ENCODE results near the gene TBL1X.

GRCh38 chrX:9737363-9737762 is 272.5 kb downstream of the TBL1X start:
- TF ChIP-seq, protein P1, sequence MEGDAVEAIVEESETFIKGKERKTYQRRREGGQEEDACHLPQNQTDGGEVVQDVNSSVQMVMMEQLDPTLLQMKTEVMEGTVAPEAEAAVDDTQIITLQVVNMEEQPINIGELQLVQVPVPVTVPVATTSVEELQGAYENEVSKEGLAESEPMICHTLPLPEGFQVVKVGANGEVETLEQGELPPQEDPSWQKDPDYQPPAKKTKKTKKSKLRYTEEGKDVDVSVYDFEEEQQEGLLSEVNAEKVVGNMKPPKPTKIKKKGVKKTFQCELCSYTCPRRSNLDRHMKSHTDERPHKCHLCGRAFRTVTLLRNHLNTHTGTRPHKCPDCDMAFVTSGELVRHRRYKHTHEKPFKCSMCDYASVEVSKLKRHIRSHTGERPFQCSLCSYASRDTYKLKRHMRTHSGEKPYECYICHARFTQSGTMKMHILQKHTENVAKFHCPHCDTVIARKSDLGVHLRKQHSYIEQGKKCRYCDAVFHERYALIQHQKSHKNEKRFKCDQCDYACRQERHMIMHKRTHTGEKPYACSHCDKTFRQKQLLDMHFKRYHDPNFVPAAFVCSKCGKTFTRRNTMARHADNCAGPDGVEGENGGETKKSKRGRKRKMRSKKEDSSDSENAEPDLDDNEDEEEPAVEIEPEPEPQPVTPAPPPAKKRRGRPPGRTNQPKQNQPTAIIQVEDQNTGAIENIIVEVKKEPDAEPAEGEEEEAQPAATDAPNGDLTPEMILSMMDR (conservative IDR thresholded peaks at IDR 0.05) = no peak
- TF ChIP-seq ZFX (IDR thresholded peaks at IDR 0.05) = no peak
